ENCODE data around the gene FGB.

- TF ChIP-seq CTCF (IDR thresholded peaks at IDR 0.05) (no peak), POLR2A (IDR thresholded peaks at IDR 0.05) (no peak)
Observed at GRCh38 chr4:154528869-154529268, 33.9 kb upstream of the FGB start.
